ENCODE results near the gene JAKMIP2. TPM values are rescaled to one million over a fixed set of nuclear protein-coding genes. Genes with fewer than 3 reads are reported as not detected.
A peak's percentile ranks its signal among the peaks of the same experiment; 100 is the strongest.

JAKMIP2 gene
- total and polyA plus RNA-seq, 11 donors, result under 0.01 to 1.5 (median 0.16) TPM; not detected in 1

- WGBS, 4 donors, result 17 to 40% (median 23%) methylated on average over 3 of the region's 3 CpGs
- Histone ChIP-seq H3K9me3 (peaks cover 0 to 4% (median 0%) of the 10 kb centered on the region in 12 donors), H3K4me3 (no peak overlapping the region), H3K27ac (peak overlapping the region in 2 of 12 donors; percentile 31 to 58), H3K36me3 (no peaks in the 10 kb centered on the region), H3K4me1 (peaks cover 0 to 12% (median 6%) of the 10 kb centered on the region in 12 donors), H3K27me3 (no peaks in the 10 kb centered on the region)
- intact Hi-C loops (cut with DNase I), result no loop called here
- no peak for TF ChIP-seq POLR2A (IDR thresholded peaks at IDR 0.05)
- TF ChIP-seq CTCF (IDR thresholded peaks at IDR 0.05), result no peak
- peak; percentile 32 to 94 (median 76) for ATAC-seq
- DNase-seq, result no peak
Observed at GRCh38 chr5:147547730-147548129, 234.8 kb downstream of the JAKMIP2 start.

- no peak for ATAC-seq
Observed at GRCh38 chr5:147544556-147544955, 238.0 kb downstream of the JAKMIP2 start.

GRCh38 chr5:147539053-147539452 is 243.5 kb downstream of the JAKMIP2 start:
- no peak for DNase-seq
- H3K9me3 ChIP-seq, result no peaks in the 10 kb centered on the region
- H3K4me3 ChIP-seq, result no peak overlapping the region
- no peaks in the 10 kb centered on the region for H3K36me3 ChIP-seq
- intact Hi-C loops (cut with DNase I), result no loop called here
- H3K4me1 ChIP-seq, result peaks cover 0 to 3% (median 0%) of the 10 kb centered on the region in 12 donors
- H3K27me3 ChIP-seq, result no peaks in the 10 kb centered on the region
- ATAC-seq, result no peak
- WGBS, 4 donors, result 57 to 67% (median 64%) methylated on average over 1 of the region's 1 CpG
- H3K27ac ChIP-seq, result no peak overlapping the region
- no peak for TF ChIP-seq POLR2A (IDR thresholded peaks at IDR 0.05)
- no peak for TF ChIP-seq CTCF (IDR thresholded peaks at IDR 0.05)

More at GRCh38 chr5:147544556-147544955, 238.0 kb downstream of the JAKMIP2 start:
- Histone ChIP-seq H3K36me3 (no peaks in the 10 kb centered on the region), H3K9me3 (no peaks in the 10 kb centered on the region), H3K4me3 (no peak overlapping the region), H3K27me3 (no peaks in the 10 kb centered on the region), H3K27ac (no peak overlapping the region), H3K4me1 (peaks cover 0 to 11% (median 0%) of the 10 kb centered on the region in 12 donors)
- DNase-seq, result no peak
- WGBS, 4 donors, result 52 to 65% (median 57%) methylated on average over 5 of the region's 5 CpGs
- intact Hi-C loops (cut with DNase I), result no loop called here
- no peak for TF ChIP-seq CTCF (IDR thresholded peaks at IDR 0.05)
- TF ChIP-seq POLR2A (IDR thresholded peaks at IDR 0.05), result no peak

GRCh38 chr5:147538236-147538635 is 244.3 kb downstream of the JAKMIP2 start:
- peak overlapping the region in 1 of 12 donors; percentile 15 for H3K27ac ChIP-seq
- no peak overlapping the region for H3K4me3 ChIP-seq
- intact Hi-C loops (cut with DNase I), result no loop called here
- TF ChIP-seq POLR2A (IDR thresholded peaks at IDR 0.05), result no peak
- TF ChIP-seq CTCF (IDR thresholded peaks at IDR 0.05), result no peak
- WGBS, 4 donors, result 84 to 97% (median 88%) methylated on average over 1 of the region's 1 CpG
- H3K36me3 ChIP-seq, result no peaks in the 10 kb centered on the region
- ATAC-seq (no peak), DNase-seq (no peak)
- H3K27me3 ChIP-seq, result no peaks in the 10 kb centered on the region
- peaks cover 0 to 3% (median 0%) of the 10 kb centered on the region in 12 donors for H3K4me1 ChIP-seq
- no peaks in the 10 kb centered on the region for H3K9me3 ChIP-seq

Other genes starting within 250 kb of the JAKMIP2 start
- gene SPINK1, start 48.9 kb upstream of the JAKMIP2 start, total RNA-seq, result 10 to 100 TPM in 1 of 9 donors, 1 to 10 TPM in 3, under 1 TPM in 2, not detected in 3; 0.58 to 32.4 (median 3.5) TPM
- gene SPINK1, start 48.9 kb upstream of the JAKMIP2 start, polyA plus RNA-seq, result 10 to 100 TPM in 1 of 2 donors, under 1 TPM in 1; 0.50 to 29.0 TPM
- not detected for gene SCGB3A2, start 96.0 kb upstream of the JAKMIP2 start, total RNA-seq
- gene SCGB3A2, start 96.0 kb upstream of the JAKMIP2 start, polyA plus RNA-seq, result under 1 TPM in 1 of 2 donors, not detected in 1; 0.30 TPM
- gene C5orf46, start 123.8 kb upstream of the JAKMIP2 start, total RNA-seq, result 10 to 100 TPM in 1 of 9 donors, 1 to 10 TPM in 7, not detected in 1; 3.8 to 14.1 (median 6.1) TPM
- gene C5orf46, start 123.8 kb upstream of the JAKMIP2 start, polyA plus RNA-seq, result 10 to 100 TPM in 1 of 2 donors, 1 to 10 TPM in 1; 7.9 to 28.6 TPM

Measured in heart left ventricle (tissue), 16 donors.